Anterior cingulate cortex (tissue), 58 donors: ENCODE results near the gene PLA2R1.

Experiments
- DNase-seq, 58 donors: peaks; one replicate each; lab custom pipeline; 2025; lab: John Stamatoyannopoulos, UW

Gene PLA2R1

GRCh38 chr2:159903443-159904126 is 158.8 kb downstream of the PLA2R1 start:
- no peak for DNase-seq

- DNase-seq, result no peak
Measured at GRCh38 chr2:159902722-159903121, 159.7 kb downstream of the PLA2R1 start.

- DNase-seq, result no peak
Measured at GRCh38 chr2:159900343-159900742, 162.1 kb downstream of the PLA2R1 start.

- DNase-seq, result no peak
Measured at GRCh38 chr2:159898441-159898840, 164.0 kb downstream of the PLA2R1 start.

GRCh38 chr2:159897720-159898119 is 164.7 kb downstream of the PLA2R1 start:
- DNase-seq, result no peak

GRCh38 chr2:159897081-159897480 is 165.3 kb downstream of the PLA2R1 start:
- no peak for DNase-seq

- DNase-seq, result no peak
Measured at GRCh38 chr2:159895258-159896065, 167.0 kb downstream of the PLA2R1 start.

GRCh38 chr2:159894145-159894838 is 168.1 kb downstream of the PLA2R1 start:
- DNase-seq, result no peak

GRCh38 chr2:159892990-159893810 is 169.2 kb downstream of the PLA2R1 start:
- DNase-seq, result no peak

- no peak for DNase-seq
Measured at GRCh38 chr2:159891917-159892730, 170.3 kb downstream of the PLA2R1 start.

- no peak for DNase-seq
Measured at GRCh38 chr2:159891267-159891588, 171.2 kb downstream of the PLA2R1 start.

- DNase-seq, result no peak
Measured at GRCh38 chr2:159890551-159891266, 171.7 kb downstream of the PLA2R1 start.

GRCh38 chr2:159882130-159882745 is 180.2 kb downstream of the PLA2R1 start:
- no peak for DNase-seq
